Activated naive CD4-positive, alpha-beta T cell treated with anti-CD3 and anti-CD28 coated beads, Interleukin-2, amount 10 ng/mL, durations not matched to agents 5 hours and 36 hours (primary cell): Measurements from ENCODE around the gene CCDC43. TPM values are rescaled to one million over a fixed set of nuclear protein-coding genes. Genes with fewer than 3 reads are reported as not detected.

Source experiments
- total RNA-seq, 2 experiments: library from RNA; stranded (reverse); gene quantifications; one replicate each; pipeline ENCODE4 v1.2.3, GENCODE V29; 2021

The CCDC43 gene, protein sequence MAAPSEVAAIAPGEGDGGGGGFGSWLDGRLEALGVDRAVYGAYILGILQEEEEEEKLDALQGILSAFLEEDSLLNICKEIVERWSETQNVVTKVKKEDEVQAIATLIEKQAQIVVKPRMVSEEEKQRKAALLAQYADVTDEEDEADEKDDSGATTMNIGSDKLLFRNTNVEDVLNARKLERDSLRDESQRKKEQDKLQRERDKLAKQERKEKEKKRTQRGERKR
- 10 to 100 TPM; 22.3 to 23.2 TPM for total RNA-seq

DNA sequence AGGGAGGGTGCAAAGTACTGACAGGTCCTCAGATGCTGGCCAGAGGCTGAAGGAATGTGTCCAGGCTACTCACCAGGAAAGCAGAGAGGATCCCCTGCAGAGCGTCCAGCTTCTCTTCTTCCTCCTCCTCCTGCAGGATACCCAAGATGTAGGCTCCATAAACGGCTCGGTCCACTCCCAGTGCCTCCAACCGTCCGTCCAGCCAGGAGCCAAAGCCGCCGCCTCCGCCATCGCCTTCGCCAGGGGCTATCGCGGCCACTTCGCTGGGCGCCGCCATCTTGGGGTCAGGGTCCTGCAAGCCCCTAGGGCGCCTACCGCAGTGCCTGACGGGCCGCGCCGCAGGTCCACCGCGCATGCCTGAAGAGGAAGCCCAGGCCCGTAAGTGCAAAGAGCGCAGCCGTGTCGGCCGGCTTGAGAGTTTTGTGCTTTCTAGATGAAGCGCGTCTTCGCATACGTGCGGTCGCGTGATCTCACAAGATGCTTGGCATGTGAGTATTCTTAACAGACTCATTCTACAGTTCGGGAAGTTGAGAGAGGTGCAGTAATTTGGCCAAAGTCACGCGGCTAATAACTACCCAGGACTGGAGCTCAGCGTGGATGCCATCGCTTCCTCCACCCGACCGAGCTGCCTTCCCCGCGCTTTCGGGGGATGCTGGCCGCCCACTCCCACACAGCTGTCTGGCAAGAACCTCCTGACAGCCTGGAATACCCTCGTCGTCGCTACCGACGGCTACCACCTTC, at the start of gene CCDC43:
CCDC43 (minus strand) TSS at position 300 of the 741 bp plus-strand sequence; CDS start at position 277, 23 bp downstream.

DNA sequence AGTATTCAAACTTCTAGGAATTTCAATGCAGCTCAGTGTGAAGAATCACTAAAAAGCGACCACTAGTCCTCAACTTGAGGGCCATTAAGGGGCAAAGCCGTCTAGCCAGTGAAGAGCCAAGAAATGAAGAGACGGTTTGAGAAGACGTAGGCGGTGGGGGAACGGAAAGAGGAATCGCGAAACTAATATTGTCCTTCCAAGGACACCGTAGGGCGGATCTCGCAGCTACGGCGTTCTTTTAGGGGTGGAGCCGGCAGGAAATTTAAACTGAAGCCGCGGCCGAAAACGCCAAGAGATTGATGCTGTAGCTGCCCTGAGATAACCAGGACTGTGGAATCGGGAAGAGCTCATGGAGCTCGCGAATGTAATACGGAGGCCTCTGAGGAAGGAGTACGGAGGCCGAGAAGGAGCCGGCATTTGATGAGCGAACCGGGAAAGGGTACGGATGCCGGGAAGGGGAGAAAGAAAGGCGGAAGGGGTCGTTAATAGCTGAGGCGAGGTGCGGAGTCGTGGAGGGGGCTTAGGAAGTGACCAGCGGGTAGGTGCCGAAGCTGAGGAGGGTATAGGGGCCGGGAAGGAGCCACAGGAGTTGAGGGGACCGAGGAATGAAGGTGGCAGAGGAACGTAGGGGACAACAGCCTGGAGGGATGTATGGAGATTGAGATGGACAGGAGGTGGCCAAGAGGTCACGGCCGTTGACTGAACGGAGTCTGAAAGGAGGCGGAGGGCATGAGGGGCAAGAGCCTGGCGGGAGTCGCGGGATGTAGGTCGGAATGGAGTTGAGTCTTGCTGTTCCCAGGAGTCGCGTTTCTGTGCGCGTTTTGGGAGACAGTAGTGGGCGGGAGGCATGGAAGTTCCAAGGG, 19.1 kb upstream of the CCDC43 start, which contains the start of gene DBF4B:
DBF4B (plus strand) TSS at position 265 of the 863 bp plus-strand sequence; CDS start at position 421, 156 bp downstream.

DNA sequence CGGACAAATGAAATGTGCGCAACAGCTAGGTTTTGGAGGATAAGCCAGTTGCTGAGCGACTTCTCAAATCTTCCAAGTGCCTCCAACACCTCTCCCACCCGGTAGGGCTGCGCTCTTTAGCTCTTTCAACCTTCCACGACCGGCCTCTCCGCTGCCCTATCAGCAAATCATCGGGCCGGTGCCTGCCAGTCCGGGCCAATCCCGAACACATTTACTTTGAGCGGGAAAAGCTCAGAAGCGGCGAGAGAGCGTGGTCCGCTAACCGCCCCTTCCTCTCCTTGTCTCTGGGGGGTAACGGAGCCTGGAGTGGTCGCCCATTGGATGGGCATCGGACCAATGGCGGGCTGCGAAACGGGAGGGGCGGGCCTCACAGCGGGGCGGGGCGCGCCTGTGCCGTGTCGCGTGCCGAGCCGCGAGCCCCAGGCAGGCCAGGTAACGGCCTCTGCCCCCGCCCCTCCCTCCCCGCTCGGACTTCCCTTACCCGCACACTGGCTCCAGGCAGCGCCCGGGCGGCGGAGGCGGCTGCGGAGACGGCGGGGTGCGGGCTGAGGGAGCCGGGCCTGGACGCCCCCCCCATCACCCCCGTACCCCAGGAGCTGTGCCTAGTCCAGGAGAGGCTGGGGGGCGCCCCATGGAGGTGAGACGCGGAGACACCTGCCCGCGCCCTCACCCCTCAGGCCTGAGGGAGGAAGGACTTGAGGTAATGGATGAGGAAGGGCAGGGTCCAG, 33.4 kb downstream of the CCDC43 start, which contains the start of gene MEIOC:
MEIOC (plus strand) TSS at position 486 of the 728 bp plus-strand sequence; CDS start at position 632, 146 bp downstream.

Other genes with a start within 250 kb of the CCDC43 start
- 10 to 100 TPM; 41.7 to 47.5 TPM for gene GPATCH8, start 186.4 kb downstream of the CCDC43 start, total RNA-seq
- not detected for gene FZD2, start 132.3 kb downstream of the CCDC43 start, total RNA-seq
- under 1 TPM; 0.08 to 0.36 TPM for gene MEIOC, start 33.3 kb downstream of the CCDC43 start, total RNA-seq
- gene DBF4B, start 18.9 kb upstream of the CCDC43 start, total RNA-seq, result 10 to 100 TPM; 18.3 to 20.5 TPM
- gene ADAM11, start 69.2 kb upstream of the CCDC43 start, total RNA-seq, result under 1 TPM; 0.33 to 0.46 TPM
- gene GJC1, start 140.5 kb upstream of the CCDC43 start, total RNA-seq, result 1 to 10 TPM; 2.3 to 2.7 TPM
- gene HIGD1B, start 158.1 kb upstream of the CCDC43 start, total RNA-seq, result not detected
- gene EFTUD2, start 209.7 kb upstream of the CCDC43 start, total RNA-seq, result 100 to 1,000 TPM; 103 TPM
- not detected for gene GFAP, start 225.7 kb upstream of the CCDC43 start, total RNA-seq